CD4-positive, alpha-beta memory T cell (primary cell): ENCODE results near the gene SPATA6L. TPM values are rescaled to one million over a fixed set of nuclear protein-coding genes. Genes with fewer than 3 reads are reported as not detected.

Experiments
- CTCF ChIA-PET: fragments of 350-600 bp; sonication (Branson Sonifier 250); formaldehyde crosslinking; loops from one replicate; lab custom pipeline; 2021; ENCODE audit warnings: inconsistent platforms; ENCODE audit not compliant: partially characterized antibody; lab: Charles Lee
- POLR2A ChIA-PET: fragments of 350-600 bp; sonication (Branson Sonifier 250); formaldehyde crosslinking; loops from one replicate; lab custom pipeline; 2021; ENCODE audit not compliant: partially characterized antibody; lab: Charles Lee
- DNase-seq, 5 donors: peaks; one replicate each; pipeline versions ENCODE4 v3.0.0 to v3.0.0-alpha.2; 2020 to 2022; ENCODE audit warnings: mixed read lengths in 1 of 5
- H3K27ac ChIP-seq: one replicate; pipeline ENCODE4 v1.7.0; 2013; ENCODE audit warnings: low read depth, low read length
- H3K27me3 ChIP-seq: 2 replicates; pipeline ENCODE4 v1.7.0; 2013; ENCODE audit warnings: mild to moderate bottlenecking, low read length, moderate library complexity; ENCODE audit not compliant: insufficient read depth
- H3K36me3 ChIP-seq: 2 replicates; pipeline ENCODE4 v1.7.0; 2013; ENCODE audit warnings: mild to moderate bottlenecking, low read length, moderate library complexity; ENCODE audit not compliant: insufficient read depth
- H3K4me1 ChIP-seq: 2 replicates; pipeline ENCODE4 v1.7.0; 2013; ENCODE audit warnings: mild to moderate bottlenecking, low read length, moderate library complexity; ENCODE audit not compliant: insufficient read depth
- H3K4me3 ChIP-seq, 2 donors: one replicate each; pipeline ENCODE4 v1.7.0; 2013; ENCODE audit warnings: low read length in 2 of 2, mild to moderate bottlenecking in 1 of 2
- H3K9me3 ChIP-seq, 2 donors: one replicate each; pipeline ENCODE4 v1.7.0; 2013; ENCODE audit warnings: low read length in 2 of 2, control low read depth in 1 of 2; ENCODE audit not compliant: control insufficient read depth in 1 of 2
- H3K27ac Mint-ChIP-seq, 7 donors: one replicate each; pipeline ENCODE4 v1.8.0; 2020 to 2021; ENCODE audit warnings: mixed read lengths in 7 of 7, mild to moderate bottlenecking in 6 of 7, inconsistent platforms in 3 of 7, moderate library complexity in 3 of 7
- H3K27me3 Mint-ChIP-seq, 2 donors: one replicate each; pipeline ENCODE4 v1.8.0; 2020 to 2021; ENCODE audit warnings: mixed read lengths in 2 of 2
- H3K36me3 Mint-ChIP-seq, 2 donors: one replicate each; pipeline ENCODE4 v1.8.0; 2020 to 2021; ENCODE audit warnings: mixed read lengths in 2 of 2, inconsistent platforms in 1 of 2, mild to moderate bottlenecking in 1 of 2
- H3K4me1 Mint-ChIP-seq, 4 donors: one replicate each; pipeline ENCODE4 v1.8.0; 2020 to 2021; ENCODE audit warnings: mixed read lengths in 4 of 4, mild to moderate bottlenecking in 1 of 4
- H3K4me3 Mint-ChIP-seq, 8 donors: one replicate each; pipeline ENCODE4 v1.8.0; 2020 to 2021; ENCODE audit warnings: mixed read lengths in 8 of 8, mild to moderate bottlenecking in 7 of 8, moderate library complexity in 6 of 8, inconsistent platforms in 3 of 8
- H3K9me3 Mint-ChIP-seq, 8 donors: one replicate each; pipeline ENCODE4 v1.8.0; 2020 to 2021; ENCODE audit warnings: mixed read lengths in 8 of 8, mild to moderate bottlenecking in 5 of 8, inconsistent platforms in 3 of 8, moderate library complexity in 1 of 8
- intact Hi-C: fragments of 100-400 bp; cut with micrococcal nuclease; formaldehyde crosslinking; loops from one replicate; pipeline ENCODE4 v1.15.1; 2023
- polyA plus RNA-seq, 2 donors: library from polyadenylated mRNA; unstranded; fragments of 300-500 nt; fragmentation: Illumina TruSeq; gene quantifications; one replicate each; pipeline ENCODE4 v1.2.3, GENCODE V29; 2021
- total RNA-seq, 2 experiments: library from RNA; stranded (reverse); gene quantifications; one replicate each; pipeline ENCODE4 v1.2.3, GENCODE V29; 2021

Gene SPATA6L
- total and polyA plus RNA-seq, 4 experiments from 2014 or later = 1.9 to 3.4 TPM; not detected in 2

DNA sequence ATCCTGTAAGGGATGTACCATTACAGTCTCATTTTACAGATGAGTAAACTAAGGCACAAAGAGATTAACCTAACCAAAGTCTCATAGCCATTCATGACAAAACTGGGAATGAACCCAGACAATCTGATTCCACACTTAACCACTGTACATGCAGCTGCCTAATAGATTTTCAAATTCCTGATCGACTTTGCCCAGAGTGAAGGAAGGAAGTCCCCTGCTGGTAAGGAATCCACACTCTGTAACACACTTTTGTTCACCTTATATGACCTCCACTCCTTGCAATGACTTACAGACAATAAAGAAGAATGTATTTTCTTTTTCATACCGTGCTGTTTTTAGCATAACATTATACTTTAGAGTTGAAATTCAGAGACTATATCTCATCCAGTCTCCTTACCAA lies 35.4 kb downstream of the SPATA6L start:
- H3K27ac Mint-ChIP-seq = no peak overlapping the region
- Histone ChIP-seq H3K36me3 (no peaks in the 10 kb centered on the region), H3K4me1 (no peaks in the 10 kb centered on the region), H3K9me3 (no peaks in the 10 kb centered on the region), H3K27ac (no peak overlapping the region), H3K4me3 (no peak overlapping the region), H3K27me3 (no peaks in the 10 kb centered on the region)
- no peak for DNase-seq
- H3K27me3 Mint-ChIP-seq = no peaks in the 10 kb centered on the region
- intact Hi-C loops = loop anchor here (10.0 kb wide), 1 partner anchor 136 kb away; the partner anchor contains the start of gene SLC1A1
- POLR2A ChIA-PET = no interaction called here
- CTCF ChIA-PET = no interaction called here
- H3K4me1 Mint-ChIP-seq = peaks cover 0 to 6% (median 3%) of the 10 kb centered on the region in 4 donors
- H3K36me3 Mint-ChIP-seq = no peaks in the 10 kb centered on the region
- no peaks in the 10 kb centered on the region for H3K9me3 Mint-ChIP-seq
- H3K4me3 Mint-ChIP-seq = no peak overlapping the region

- Histone ChIP-seq H3K27ac (no peak overlapping the region), H3K4me1 (peaks cover 16% of the 10 kb centered on the region), H3K9me3 (no peaks in the 10 kb centered on the region), H3K4me3 (no peak overlapping the region), H3K27me3 (no peaks in the 10 kb centered on the region), H3K36me3 (no peaks in the 10 kb centered on the region)
- Mint-ChIP-seq H3K27ac (peak overlapping the region in 2 of 7 donors; percentile 19 to 60), H3K27me3 (no peaks in the 10 kb centered on the region), H3K4me1 (peaks cover 15 to 30% (median 22%) of the 10 kb centered on the region in 4 donors), H3K4me3 (no peak overlapping the region), H3K36me3 (no peaks in the 10 kb centered on the region), H3K9me3 (no peaks in the 10 kb centered on the region)
- no peak for DNase-seq
- ChIA-PET CTCF (interaction anchor here (1.0 to 1.5 kb wide), 3 partner anchors 16 to 128 kb away, joined by 3 to 4 read pairs (median 3); no protein-coding TSS in a partner anchor), POLR2A (no interaction called here)
- intact Hi-C loops = no loop called here
Observed at GRCh38 chr9:4622016-4622415, 44.3 kb downstream of the SPATA6L start.

DNA sequence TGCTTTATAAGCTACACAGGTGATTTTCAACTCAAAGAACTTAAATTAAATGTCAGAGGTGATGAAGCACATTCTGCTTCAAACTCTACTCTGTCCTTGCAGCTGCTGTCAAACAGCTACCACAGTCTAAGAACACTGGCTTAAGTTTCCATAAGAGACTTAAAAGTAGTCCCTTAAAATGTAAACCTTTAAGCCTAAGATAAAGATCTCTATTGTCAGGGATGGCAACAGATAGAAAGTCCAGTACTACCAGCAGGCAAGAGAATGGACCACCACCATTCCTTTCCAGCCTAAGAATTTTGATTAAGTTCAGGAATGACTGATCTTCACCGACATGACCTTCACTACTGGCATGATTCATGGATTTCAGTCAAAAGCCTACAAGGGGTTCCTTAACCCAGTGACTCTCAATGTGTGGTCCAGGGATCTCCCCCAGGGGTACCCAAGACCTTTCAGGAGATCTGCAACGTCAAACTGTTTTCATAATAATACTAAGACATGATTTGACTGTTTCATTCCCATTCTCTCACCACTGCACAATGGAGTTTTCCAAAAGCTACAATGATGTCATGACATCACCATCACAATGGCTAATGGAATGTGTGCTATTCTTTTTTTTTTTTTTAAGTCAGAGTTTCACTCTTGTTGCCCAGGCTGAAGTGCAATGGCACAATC lies 45.3 kb downstream of the SPATA6L start:
- Histone ChIP-seq H3K9me3 (no peaks in the 10 kb centered on the region), H3K27me3 (no peaks in the 10 kb centered on the region), H3K4me3 (no peak overlapping the region), H3K36me3 (no peaks in the 10 kb centered on the region), H3K27ac (no peak overlapping the region), H3K4me1 (peaks cover 16% of the 10 kb centered on the region)
- CTCF ChIA-PET = interaction anchor here (0.6 to 2.3 kb wide), 5 partner anchors 11 to 121 kb away, joined by 3 to 8 read pairs (median 3); no protein-coding TSS in a partner anchor
- no peaks in the 10 kb centered on the region for H3K36me3 Mint-ChIP-seq
- DNase-seq = no peak
- POLR2A ChIA-PET = no interaction called here
- intact Hi-C loops = no loop called here
- H3K27ac Mint-ChIP-seq = peak overlapping the region in 1 of 7 donors; percentile 8
- H3K4me1 Mint-ChIP-seq = peaks cover 15 to 30% (median 22%) of the 10 kb centered on the region in 4 donors
- H3K27me3 Mint-ChIP-seq = no peaks in the 10 kb centered on the region
- no peaks in the 10 kb centered on the region for H3K9me3 Mint-ChIP-seq
- H3K4me3 Mint-ChIP-seq = no peak overlapping the region

GRCh38 chr9:4620057-4620765 lies 46.1 kb downstream of the SPATA6L start:
- peak in 2 of 5 donors; percentile 28 to 36 for DNase-seq
- peak overlapping the region in 7 of 8 donors; percentile 7 to 80 (median 60) for H3K4me3 Mint-ChIP-seq
- no peaks in the 10 kb centered on the region for H3K36me3 Mint-ChIP-seq
- Histone ChIP-seq H3K4me3 (no peak overlapping the region), H3K27me3 (no peaks in the 10 kb centered on the region), H3K9me3 (no peaks in the 10 kb centered on the region), H3K36me3 (no peaks in the 10 kb centered on the region), H3K27ac (no peak overlapping the region), H3K4me1 (peaks cover 20% of the 10 kb centered on the region)
- intact Hi-C loops = no loop called here
- H3K9me3 Mint-ChIP-seq = no peaks in the 10 kb centered on the region
- peak overlapping the region in 6 of 7 donors; percentile 28 to 81 (median 62) for H3K27ac Mint-ChIP-seq
- ChIA-PET POLR2A (interaction anchor here (0.7 kb wide), 1 partner anchor 12 kb away, joined by 3 read pairs; no protein-coding TSS in a partner anchor), CTCF (interaction anchor here (0.6 to 2.3 kb wide), 5 partner anchors 12 to 122 kb away, joined by 3 to 8 read pairs (median 3); no protein-coding TSS in a partner anchor)
- H3K4me1 Mint-ChIP-seq = peaks cover 20 to 35% (median 27%) of the 10 kb centered on the region in 4 donors
- H3K27me3 Mint-ChIP-seq = no peaks in the 10 kb centered on the region

GRCh38 chr9:4618700-4619099 lies 47.6 kb downstream of the SPATA6L start:
- H3K4me3 ChIP-seq = no peak overlapping the region
- H3K4me3 Mint-ChIP-seq = no peak overlapping the region
- no peaks in the 10 kb centered on the region for H3K36me3 ChIP-seq
- peaks cover 20% of the 10 kb centered on the region for H3K4me1 ChIP-seq
- H3K27ac Mint-ChIP-seq = peak overlapping the region in 2 of 7 donors; percentile 29 to 63
- no peaks in the 10 kb centered on the region for H3K27me3 ChIP-seq
- H3K36me3 Mint-ChIP-seq = no peaks in the 10 kb centered on the region
- H3K27me3 Mint-ChIP-seq = peaks cover 0 to 1% of the 10 kb centered on the region in 2 donors
- H3K9me3 ChIP-seq = no peaks in the 10 kb centered on the region
- intact Hi-C loops = no loop called here
- H3K4me1 Mint-ChIP-seq = peaks cover 24 to 41% (median 32%) of the 10 kb centered on the region in 4 donors
- no peak for DNase-seq
- H3K9me3 Mint-ChIP-seq = no peaks in the 10 kb centered on the region
- no peak overlapping the region for H3K27ac ChIP-seq
- POLR2A ChIA-PET = no interaction called here
- CTCF ChIA-PET = no interaction called here

DNA sequence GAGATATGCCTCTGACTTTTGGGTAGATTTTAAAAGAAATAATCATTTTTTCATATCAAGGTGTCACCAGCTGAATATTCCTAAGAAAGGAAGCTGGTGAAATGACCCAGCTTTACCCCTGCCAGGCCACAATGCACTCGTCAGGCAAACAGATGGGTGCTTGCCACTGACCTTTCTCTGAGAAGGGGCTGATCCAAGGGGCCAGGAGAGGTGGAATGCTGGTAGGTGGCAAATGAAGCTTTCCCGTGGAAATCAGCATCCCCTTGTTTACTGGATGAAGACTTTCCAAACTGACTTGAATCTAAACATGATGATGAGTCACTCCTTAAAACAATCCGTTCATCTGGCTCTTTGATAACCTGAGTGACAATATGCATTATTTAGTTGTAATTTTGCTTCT lies 48.5 kb downstream of the SPATA6L start:
- H3K4me1 ChIP-seq = peaks cover 20% of the 10 kb centered on the region
- ChIA-PET CTCF (no interaction called here), POLR2A (no interaction called here)
- Mint-ChIP-seq H3K4me3 (no peak overlapping the region), H3K27ac (no peak overlapping the region), H3K4me1 (peaks cover 24 to 41% (median 32%) of the 10 kb centered on the region in 4 donors), H3K9me3 (peaks cover 0 to 2% (median 0%) of the 10 kb centered on the region in 8 donors), H3K36me3 (no peaks in the 10 kb centered on the region), H3K27me3 (peaks cover 0 to 1% of the 10 kb centered on the region in 2 donors)
- intact Hi-C loops = no loop called here
- DNase-seq = no peak
- no peak overlapping the region for H3K4me3 ChIP-seq
- H3K36me3 ChIP-seq = no peaks in the 10 kb centered on the region
- H3K27me3 ChIP-seq = no peaks in the 10 kb centered on the region
- H3K27ac ChIP-seq = no peak overlapping the region
- H3K9me3 ChIP-seq = no peaks in the 10 kb centered on the region

GRCh38 chr9:4615778-4616177 lies 50.5 kb downstream of the SPATA6L start:
- intact Hi-C loops = no loop called here
- peaks cover 23 to 36% (median 28%) of the 10 kb centered on the region in 4 donors for H3K4me1 Mint-ChIP-seq

More at GRCh38 chr9:4615778-4616177, 50.5 kb downstream of the SPATA6L start:
- peaks cover 0 to 1% of the 10 kb centered on the region in 2 donors for H3K27me3 Mint-ChIP-seq
- peak overlapping the region in 1 of 8 donors; percentile 33 for H3K4me3 Mint-ChIP-seq
- ChIA-PET CTCF (interaction anchor here (1.0 kb wide), 1 partner anchor 11 kb away, joined by 3 read pairs; no protein-coding TSS in a partner anchor), POLR2A (no interaction called here)
- no peaks in the 10 kb centered on the region for H3K27me3 ChIP-seq
- H3K9me3 Mint-ChIP-seq = peaks cover 0 to 9% (median under 1%) of the 10 kb centered on the region in 8 donors
- H3K9me3 ChIP-seq = no peaks in the 10 kb centered on the region
- peak overlapping the region in 4 of 7 donors; percentile 7 to 42 (median 19) for H3K27ac Mint-ChIP-seq
- H3K27ac ChIP-seq = no peak overlapping the region
- no peak overlapping the region for H3K4me3 ChIP-seq
- peaks cover 19% of the 10 kb centered on the region for H3K4me1 ChIP-seq
- no peak for DNase-seq
- H3K36me3 ChIP-seq = no peaks in the 10 kb centered on the region
- peaks cover 0 to 3% of the 10 kb centered on the region in 2 donors for H3K36me3 Mint-ChIP-seq
